Measurements from ENCODE around the gene LAPTM5. TPM values are rescaled to one million over a fixed set of nuclear protein-coding genes. Genes with fewer than 3 reads are reported as not detected.
"Not testable (repeated sequence)": the region's sequence is repeated elsewhere in the genome, so short reads cannot be mapped to it uniquely, and the experiment has no call there.

LAPTM5 gene
- polyA plus RNA-seq, 3 donors = 1,019 to 1,669 (median 1,153) TPM

DNA sequence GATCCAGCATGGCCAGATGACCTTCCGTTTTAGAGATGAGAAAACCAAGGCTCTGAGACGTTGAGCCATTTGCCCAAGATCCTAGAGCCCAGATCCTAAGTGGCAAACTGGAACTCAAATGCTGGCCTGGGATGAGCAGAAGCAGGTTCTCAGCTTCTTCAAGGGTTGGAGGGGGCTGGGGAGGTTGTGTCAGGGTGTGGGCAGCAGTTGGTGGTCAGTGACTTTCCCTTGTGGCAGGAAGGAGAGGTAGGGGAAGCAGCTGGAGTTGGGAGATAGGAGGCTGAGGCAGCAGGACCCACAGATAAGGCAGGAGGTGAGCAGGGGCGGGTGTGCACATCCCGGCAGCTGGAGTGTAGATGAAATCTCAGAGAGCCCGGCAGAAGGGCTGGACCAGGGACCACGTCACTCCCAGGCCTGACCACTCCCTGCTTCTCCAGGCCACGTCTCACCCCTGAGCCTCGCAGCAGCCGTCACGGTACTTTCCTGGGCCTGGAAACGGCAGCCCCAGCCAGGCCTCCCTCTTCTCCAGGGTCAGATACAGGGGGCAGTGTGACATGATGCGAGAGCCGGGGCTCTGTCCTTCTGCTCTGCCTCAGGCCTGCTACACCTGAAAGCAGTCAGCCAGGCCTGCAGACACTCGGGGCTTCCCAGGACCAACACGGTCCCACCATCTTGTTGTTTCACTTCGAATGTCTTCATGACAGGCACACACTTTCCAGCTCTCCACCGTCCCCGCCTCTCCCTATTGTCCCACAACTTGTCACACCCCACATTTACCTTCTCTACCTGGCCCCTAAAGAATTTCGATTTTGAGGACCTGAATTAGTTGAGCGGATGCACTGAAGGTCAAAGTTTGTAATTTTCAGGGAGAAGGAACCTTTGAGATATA is 11.5 kb upstream of the LAPTM5 start:
- Histone ChIP-seq H3K79me2 (ENCODE audit: insufficient read depth, low read length) (no peaks in the 10 kb centered on the region), H3K36me3 (replicated peaks in 1 of 2; ENCODE audit: control insufficient read depth in 1 of 2, insufficient read depth in 2 of 2, low read length in 2 of 2) (no peaks in the 10 kb centered on the region), H3K4me2 (replicated peaks; ENCODE audit: extremely low read depth, low read length, poor library complexity, severe bottlenecking) (no peak overlapping the region), H3K4me1 (ENCODE audit: control insufficient read depth in 1 of 2, insufficient read depth in 2 of 2, low read length in 2 of 2) (no peaks in the 10 kb centered on the region), H4K20me1 (ENCODE audit: insufficient read depth, low read length) (no peaks in the 10 kb centered on the region), H3K9ac (ENCODE audit: insufficient read depth, low read length, poor library complexity, severe bottlenecking) (no peak overlapping the region), H2AFZ (ENCODE audit: insufficient read depth, low read depth, low read length, poor library complexity, severe bottlenecking) (no peak overlapping the region), H3K9me3 (replicated peaks in 1 of 2; ENCODE audit: control insufficient read depth in 1 of 2, insufficient read depth in 1 of 2, low read length in 2 of 2) (no peaks in the 10 kb centered on the region), H3K27me3 (ENCODE audit: control insufficient read depth in 2 of 2, insufficient read depth in 2 of 2, low read length in 2 of 2) (no peaks in the 10 kb centered on the region), H3K27ac (ENCODE audit: low read depth in 1 of 2, low read length in 2 of 2) (no peak overlapping the region), H3K4me3 (replicated peaks in 1 of 3; ENCODE audit: low read depth in 2 of 3, low read length in 3 of 3) (no peak overlapping the region)
- WGBS (ENCODE audit: insufficient coverage) = 38% methylated on average over 16 of the region's 20 CpGs
- peak overlapping the region in 1 of 2 donors; percentile 6 for H3K4me3 Mint-ChIP-seq
- intact Hi-C loops (cut with micrococcal nuclease) = no loop called here
- peaks cover 3 to 19% (median 18%) of the 10 kb centered on the region in 3 donors for H3K27me3 Mint-ChIP-seq (ENCODE audit: low read depth in 3 of 3)
- peaks cover 0 to 3% of the 10 kb centered on the region in 2 donors for H3K36me3 Mint-ChIP-seq
- TF ChIP-seq, protein P1, sequence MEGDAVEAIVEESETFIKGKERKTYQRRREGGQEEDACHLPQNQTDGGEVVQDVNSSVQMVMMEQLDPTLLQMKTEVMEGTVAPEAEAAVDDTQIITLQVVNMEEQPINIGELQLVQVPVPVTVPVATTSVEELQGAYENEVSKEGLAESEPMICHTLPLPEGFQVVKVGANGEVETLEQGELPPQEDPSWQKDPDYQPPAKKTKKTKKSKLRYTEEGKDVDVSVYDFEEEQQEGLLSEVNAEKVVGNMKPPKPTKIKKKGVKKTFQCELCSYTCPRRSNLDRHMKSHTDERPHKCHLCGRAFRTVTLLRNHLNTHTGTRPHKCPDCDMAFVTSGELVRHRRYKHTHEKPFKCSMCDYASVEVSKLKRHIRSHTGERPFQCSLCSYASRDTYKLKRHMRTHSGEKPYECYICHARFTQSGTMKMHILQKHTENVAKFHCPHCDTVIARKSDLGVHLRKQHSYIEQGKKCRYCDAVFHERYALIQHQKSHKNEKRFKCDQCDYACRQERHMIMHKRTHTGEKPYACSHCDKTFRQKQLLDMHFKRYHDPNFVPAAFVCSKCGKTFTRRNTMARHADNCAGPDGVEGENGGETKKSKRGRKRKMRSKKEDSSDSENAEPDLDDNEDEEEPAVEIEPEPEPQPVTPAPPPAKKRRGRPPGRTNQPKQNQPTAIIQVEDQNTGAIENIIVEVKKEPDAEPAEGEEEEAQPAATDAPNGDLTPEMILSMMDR (IDR thresholded peaks at IDR 0.05) = no peak
- no peaks in the 10 kb centered on the region for H3K9me3 Mint-ChIP-seq
- DNase-seq = peak in 1 of 3 donors; percentile 69
- H3K27ac Mint-ChIP-seq = peak overlapping the region in 4 of 7 donors; percentile 1 to 81 (median 38)
- H3K4me1 Mint-ChIP-seq = peaks cover 15% of the 10 kb centered on the region

DNA sequence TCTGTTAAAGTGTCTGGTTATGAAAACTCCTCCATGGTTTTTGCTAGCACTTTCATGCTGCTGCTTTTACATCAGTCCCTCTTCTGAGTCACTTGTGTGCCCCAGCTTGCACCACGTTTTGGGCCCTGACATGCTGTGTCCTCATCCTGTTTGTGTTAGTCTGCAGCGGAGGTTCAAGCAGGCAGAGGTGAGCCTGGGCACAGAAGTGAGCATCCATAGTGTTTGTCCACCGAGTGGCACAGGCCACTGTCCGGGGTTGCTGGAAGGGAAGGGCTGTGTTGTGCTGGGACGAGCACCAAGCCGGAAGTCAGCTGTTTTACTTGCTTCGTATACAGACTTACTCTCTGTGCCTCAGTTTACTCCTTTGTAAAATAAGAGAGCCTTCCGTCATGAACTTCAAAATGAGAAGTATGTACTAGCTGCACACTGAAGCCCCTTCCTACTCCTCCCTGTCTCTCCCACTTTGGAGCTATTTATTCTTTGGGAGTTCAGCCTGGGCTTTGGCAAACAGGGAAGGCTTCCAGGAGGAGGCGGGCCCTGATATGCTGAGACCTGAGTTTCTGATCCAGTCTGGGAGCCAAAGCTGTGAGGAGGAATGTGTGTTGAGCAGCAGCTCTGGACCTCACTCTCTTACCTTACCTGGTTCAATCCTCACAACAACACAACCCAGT is 10.7 kb upstream of the LAPTM5 start:
- no peak overlapping the region for H3K4me3 ChIP-seq (replicated peaks in 1 of 3; ENCODE audit: low read depth in 2 of 3, low read length in 3 of 3)
- no peak overlapping the region for H3K9ac ChIP-seq (ENCODE audit: insufficient read depth, low read length, poor library complexity, severe bottlenecking)
- H3K36me3 ChIP-seq (replicated peaks in 1 of 2; ENCODE audit: control insufficient read depth in 1 of 2, insufficient read depth in 2 of 2, low read length in 2 of 2) = no peaks in the 10 kb centered on the region
- intact Hi-C loops (cut with micrococcal nuclease) = no loop called here
- Mint-ChIP-seq H3K27me3 (ENCODE audit: low read depth in 3 of 3) (peaks cover 3 to 13% (median 13%) of the 10 kb centered on the region in 3 donors), H3K4me3 (no peak overlapping the region), H3K4me1 (peaks cover 17% of the 10 kb centered on the region), H3K27ac (peak overlapping the region in 1 of 7 donors; percentile 81), H3K9me3 (no peaks in the 10 kb centered on the region), H3K36me3 (peaks cover 0 to 3% of the 10 kb centered on the region in 2 donors)
- H2AFZ ChIP-seq (ENCODE audit: insufficient read depth, low read depth, low read length, poor library complexity, severe bottlenecking) = no peak overlapping the region
- H3K27me3 ChIP-seq (ENCODE audit: control insufficient read depth in 2 of 2, insufficient read depth in 2 of 2, low read length in 2 of 2) = no peaks in the 10 kb centered on the region
- H3K4me2 ChIP-seq (replicated peaks; ENCODE audit: extremely low read depth, low read length, poor library complexity, severe bottlenecking) = no peak overlapping the region
- TF ChIP-seq, protein P1 (IDR thresholded peaks at IDR 0.05) = no peak
- peaks cover 4 to 7% of the 10 kb centered on the region in 2 donors for H3K4me1 ChIP-seq (ENCODE audit: control insufficient read depth in 1 of 2, insufficient read depth in 2 of 2, low read length in 2 of 2)
- no peaks in the 10 kb centered on the region for H3K79me2 ChIP-seq (ENCODE audit: insufficient read depth, low read length)
- no peak for DNase-seq
- no peak overlapping the region for H3K27ac ChIP-seq (ENCODE audit: low read depth in 1 of 2, low read length in 2 of 2)
- WGBS (ENCODE audit: insufficient coverage) = 54% methylated on average over 2 of the region's 9 CpGs
- peaks cover 8% of the 10 kb centered on the region for H4K20me1 ChIP-seq (ENCODE audit: insufficient read depth, low read length)
- no peaks in the 10 kb centered on the region for H3K9me3 ChIP-seq (replicated peaks in 1 of 2; ENCODE audit: control insufficient read depth in 1 of 2, insufficient read depth in 1 of 2, low read length in 2 of 2)

- H3K9me3 ChIP-seq (replicated peaks in 1 of 2; ENCODE audit: control insufficient read depth in 1 of 2, insufficient read depth in 1 of 2, low read length in 2 of 2); H3K36me3 Mint-ChIP-seq; DNase-seq; H3K27me3 ChIP-seq (ENCODE audit: control insufficient read depth in 2 of 2, insufficient read depth in 2 of 2, low read length in 2 of 2); H3K36me3 ChIP-seq (replicated peaks in 1 of 2; ENCODE audit: control insufficient read depth in 1 of 2, insufficient read depth in 2 of 2, low read length in 2 of 2); H3K27ac ChIP-seq (ENCODE audit: low read depth in 1 of 2, low read length in 2 of 2); H2AFZ ChIP-seq (ENCODE audit: insufficient read depth, low read depth, low read length, poor library complexity, severe bottlenecking); H3K4me2 ChIP-seq (replicated peaks; ENCODE audit: extremely low read depth, low read length, poor library complexity, severe bottlenecking); H3K79me2 ChIP-seq (ENCODE audit: insufficient read depth, low read length); H3K9me3 Mint-ChIP-seq; intact Hi-C loops (cut with micrococcal nuclease); H3K27ac Mint-ChIP-seq; H3K4me3 ChIP-seq (replicated peaks in 1 of 3; ENCODE audit: low read depth in 2 of 3, low read length in 3 of 3); H3K9ac ChIP-seq (ENCODE audit: insufficient read depth, low read length, poor library complexity, severe bottlenecking); H3K4me3 Mint-ChIP-seq: not testable (repeated sequence)
- peaks cover 3 to 11% (median 9%) of the 10 kb centered on the region in 3 donors for H3K27me3 Mint-ChIP-seq (ENCODE audit: low read depth in 3 of 3)
- peaks cover 16 to 20% of the 10 kb centered on the region in 2 donors for H3K4me1 ChIP-seq (ENCODE audit: control insufficient read depth in 1 of 2, insufficient read depth in 2 of 2, low read length in 2 of 2)
- H4K20me1 ChIP-seq (ENCODE audit: insufficient read depth, low read length) = peaks cover 20% of the 10 kb centered on the region
- WGBS (ENCODE audit: insufficient coverage) = 100% methylated on average over 5 of the region's 8 CpGs
- H3K4me1 Mint-ChIP-seq = peaks cover 28% of the 10 kb centered on the region
These were observed 9.4 kb upstream of the LAPTM5 start for GRCh38 chr1:30766948-30767347.
